Endothelial cell of umbilical vein (primary cell): Measurements from ENCODE around the gene SHISA5.

Source experiments
- EZH2 ChIP-seq: IDR thresholded peaks from 2 replicates; pipeline ENCODE4 v1.6.1; 2012; ENCODE audit warnings: borderline replicate concordance, low read depth, mild to moderate bottlenecking, moderate library complexity, low read length, inconsistent platforms; ENCODE audit not compliant: severe bottlenecking
- FOS ChIP-seq: IDR thresholded peaks from 2 replicates; pipeline ENCODE4 v1.6.1; 2011; ENCODE audit warnings: mild to moderate bottlenecking, low read length, moderate library complexity, borderline replicate concordance; ENCODE audit not compliant: insufficient read depth
- GATA2 ChIP-seq: IDR thresholded peaks from 2 replicates; pipeline ENCODE4 v1.7.0; 2011; ENCODE audit warnings: low read depth, mild to moderate bottlenecking, moderate library complexity, mixed read lengths, low read length; ENCODE audit not compliant: insufficient read length, insufficient read depth
- JUN ChIP-seq: IDR thresholded peaks from 2 replicates; pipeline ENCODE4 v1.6.1; 2011; ENCODE audit warnings: borderline replicate concordance, low read depth; ENCODE audit not compliant: insufficient read length, insufficient read depth
- MYC ChIP-seq: IDR thresholded peaks from one replicate; pipeline ENCODE4 v1.6.1; 2011; ENCODE audit warnings: mild to moderate bottlenecking, low read depth, low read length
- POLR2A ChIP-seq: IDR thresholded peaks from 2 replicates; pipeline ENCODE4 v1.6.1; 2012; ENCODE audit warnings: low read depth, mild to moderate bottlenecking, control low read depth, low read length
- POLR2AphosphoS5 ChIP-seq: IDR thresholded peaks from 2 replicates; pipeline ENCODE4 v1.6.1; 2012; ENCODE audit warnings: low read depth, mild to moderate bottlenecking, control low read depth, low read length, moderate library complexity; ENCODE audit not compliant: insufficient read depth
- TF ChIP-seq, protein P1 (sequence below): IDR thresholded peaks from 2 replicates; pipeline ENCODE4 v1.6.1; 2011; ENCODE audit not compliant: insufficient read depth, insufficient read length
- TF ChIP-seq, protein P2 (sequence below), 2 donors: IDR thresholded peaks; 1 replicate in 1 of 2; 2 replicates in 1 of 2; pipeline ENCODE4 v1.5.1; 2011; ENCODE audit warnings: low read length in 2 of 2, mild to moderate bottlenecking in 2 of 2, moderate library complexity in 2 of 2, control low read depth in 1 of 2, inconsistent platforms in 1 of 2, low read depth in 1 of 2; ENCODE audit not compliant: insufficient read depth in 1 of 2; ENCODE audit errors: extremely low read depth in 1 of 2

GRCh38 chr3:48463703-48464102 is 40.3 kb downstream of the SHISA5 start:
- TF ChIP-seq, protein P1, sequence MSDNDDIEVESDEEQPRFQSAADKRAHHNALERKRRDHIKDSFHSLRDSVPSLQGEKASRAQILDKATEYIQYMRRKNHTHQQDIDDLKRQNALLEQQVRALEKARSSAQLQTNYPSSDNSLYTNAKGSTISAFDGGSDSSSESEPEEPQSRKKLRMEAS: no peak
- TF ChIP-seq, protein P2, sequence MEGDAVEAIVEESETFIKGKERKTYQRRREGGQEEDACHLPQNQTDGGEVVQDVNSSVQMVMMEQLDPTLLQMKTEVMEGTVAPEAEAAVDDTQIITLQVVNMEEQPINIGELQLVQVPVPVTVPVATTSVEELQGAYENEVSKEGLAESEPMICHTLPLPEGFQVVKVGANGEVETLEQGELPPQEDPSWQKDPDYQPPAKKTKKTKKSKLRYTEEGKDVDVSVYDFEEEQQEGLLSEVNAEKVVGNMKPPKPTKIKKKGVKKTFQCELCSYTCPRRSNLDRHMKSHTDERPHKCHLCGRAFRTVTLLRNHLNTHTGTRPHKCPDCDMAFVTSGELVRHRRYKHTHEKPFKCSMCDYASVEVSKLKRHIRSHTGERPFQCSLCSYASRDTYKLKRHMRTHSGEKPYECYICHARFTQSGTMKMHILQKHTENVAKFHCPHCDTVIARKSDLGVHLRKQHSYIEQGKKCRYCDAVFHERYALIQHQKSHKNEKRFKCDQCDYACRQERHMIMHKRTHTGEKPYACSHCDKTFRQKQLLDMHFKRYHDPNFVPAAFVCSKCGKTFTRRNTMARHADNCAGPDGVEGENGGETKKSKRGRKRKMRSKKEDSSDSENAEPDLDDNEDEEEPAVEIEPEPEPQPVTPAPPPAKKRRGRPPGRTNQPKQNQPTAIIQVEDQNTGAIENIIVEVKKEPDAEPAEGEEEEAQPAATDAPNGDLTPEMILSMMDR (IDR thresholded peaks at IDR 0.05; ENCODE audit: extremely low read depth in 1 of 2, insufficient read depth in 1 of 2, low read depth in 1 of 2, low read length in 2 of 2): no peak
- TF ChIP-seq POLR2A (no peak), POLR2AphosphoS5 (no peak), MYC (no peak), EZH2 (no peak), FOS (no peak), JUN (no peak), GATA2 (no peak)
